ENCODE data around the gene TIMP3.

Gene TIMP3

GRCh38 chr22:32874385-32874784 lies 72.9 kb downstream of the TIMP3 start:
- DNase-seq: no peak
- Histone ChIP-seq H3K9me2 (replicated peaks; ENCODE audit: insufficient read depth, low read length) (no peaks in the 10 kb centered on the region), H3K4me3 (ENCODE audit: low read length) (no peak overlapping the region), H3K9ac (ENCODE audit: low read length) (no peak overlapping the region), H3K79me2 (ENCODE audit: low read length) (no peaks in the 10 kb centered on the region), H3K36me3 (replicated peaks; ENCODE audit: insufficient read depth, low read length) (no peaks in the 10 kb centered on the region), H3K27ac (ENCODE audit: low read length) (no peak overlapping the region), H4K20me1 (ENCODE audit: insufficient read depth, low read length) (no peaks in the 10 kb centered on the region), H3K27me3 (replicated peaks; ENCODE audit: insufficient read depth, low read length) (no peaks in the 10 kb centered on the region), H3K4me1 (ENCODE audit: low read length) (no peaks in the 10 kb centered on the region), H2AFZ (ENCODE audit: low read length) (no peak overlapping the region), H3F3A (ENCODE audit: insufficient read depth, low read length) (no peaks in the 10 kb centered on the region), H3K9me3 (replicated peaks; ENCODE audit: insufficient read depth, low read length) (no peaks in the 10 kb centered on the region), H3K4me2 (ENCODE audit: low read depth, low read length) (no peak overlapping the region)
- TF ChIP-seq CTCF (IDR thresholded peaks at IDR 0.05; ENCODE audit: low read length): no peak
- no peak for TF ChIP-seq EZH2 (optimal IDR thresholded peaks at IDR 0.05; ENCODE audit: low read depth, low read length)
- no peak for TF ChIP-seq EZH2phosphoT487 (IDR thresholded peaks at IDR 0.05; ENCODE audit: low read length)

- H3K9me3 ChIP-seq (replicated peaks; ENCODE audit: insufficient read depth, low read length): no peaks in the 10 kb centered on the region
- H3K27ac ChIP-seq (ENCODE audit: low read length): no peak overlapping the region
- no peaks in the 10 kb centered on the region for H3K9me2 ChIP-seq (replicated peaks; ENCODE audit: insufficient read depth, low read length)
- no peak overlapping the region for H2AFZ ChIP-seq (ENCODE audit: low read length)
- TF ChIP-seq EZH2 (optimal IDR thresholded peaks at IDR 0.05; ENCODE audit: low read depth, low read length): no peak
- no peak for TF ChIP-seq CTCF (IDR thresholded peaks at IDR 0.05; ENCODE audit: low read length)
- no peak for TF ChIP-seq EZH2phosphoT487 (IDR thresholded peaks at IDR 0.05; ENCODE audit: low read length)
- H4K20me1 ChIP-seq (ENCODE audit: insufficient read depth, low read length): no peaks in the 10 kb centered on the region
- no peak overlapping the region for H3K4me2 ChIP-seq (ENCODE audit: low read depth, low read length)
- no peak overlapping the region for H3K9ac ChIP-seq (ENCODE audit: low read length)
- no peak for DNase-seq
- no peaks in the 10 kb centered on the region for H3K79me2 ChIP-seq (ENCODE audit: low read length)
- no peaks in the 10 kb centered on the region for H3K27me3 ChIP-seq (replicated peaks; ENCODE audit: insufficient read depth, low read length)
- no peak overlapping the region for H3K4me3 ChIP-seq (ENCODE audit: low read length)
- H3K4me1 ChIP-seq (ENCODE audit: low read length): no peaks in the 10 kb centered on the region
- no peaks in the 10 kb centered on the region for H3K36me3 ChIP-seq (replicated peaks; ENCODE audit: insufficient read depth, low read length)
- no peaks in the 10 kb centered on the region for H3F3A ChIP-seq (ENCODE audit: insufficient read depth, low read length)
Measured at GRCh38 chr22:32874976-32875375, 73.5 kb downstream of the TIMP3 start.

- no peak overlapping the region for H3K9ac ChIP-seq (ENCODE audit: low read length)
- no peaks in the 10 kb centered on the region for H3K9me2 ChIP-seq (replicated peaks; ENCODE audit: insufficient read depth, low read length)
- no peaks in the 10 kb centered on the region for H3K9me3 ChIP-seq (replicated peaks; ENCODE audit: insufficient read depth, low read length)
- no peak overlapping the region for H2AFZ ChIP-seq (ENCODE audit: low read length)
- TF ChIP-seq CTCF (IDR thresholded peaks at IDR 0.05; ENCODE audit: low read length): no peak
- no peak for TF ChIP-seq EZH2 (optimal IDR thresholded peaks at IDR 0.05; ENCODE audit: low read depth, low read length)
- TF ChIP-seq EZH2phosphoT487 (IDR thresholded peaks at IDR 0.05; ENCODE audit: low read length): no peak
- H3F3A ChIP-seq (ENCODE audit: insufficient read depth, low read length): no peaks in the 10 kb centered on the region
- H3K4me3 ChIP-seq (ENCODE audit: low read length): no peak overlapping the region
- no peaks in the 10 kb centered on the region for H3K4me1 ChIP-seq (ENCODE audit: low read length)
- H3K36me3 ChIP-seq (replicated peaks; ENCODE audit: insufficient read depth, low read length): no peaks in the 10 kb centered on the region
- no peaks in the 10 kb centered on the region for H4K20me1 ChIP-seq (ENCODE audit: insufficient read depth, low read length)
- H3K4me2 ChIP-seq (ENCODE audit: low read depth, low read length): no peak overlapping the region
- no peaks in the 10 kb centered on the region for H3K79me2 ChIP-seq (ENCODE audit: low read length)
- no peak for DNase-seq
- no peaks in the 10 kb centered on the region for H3K27me3 ChIP-seq (replicated peaks; ENCODE audit: insufficient read depth, low read length)
- no peak overlapping the region for H3K27ac ChIP-seq (ENCODE audit: low read length)
Measured at GRCh38 chr22:32876516-32876915, 75.0 kb downstream of the TIMP3 start.

All from MM.1S (cell line).